Lower leg skin (tissue), 4 donors: ENCODE data around the gene CARD10. TPM values are rescaled to one million over a fixed set of nuclear protein-coding genes. Genes with fewer than 3 reads are reported as not detected.

Experiments used
- DNase-seq, 2 donors: peaks; one replicate each; pipeline ENCODE4 v3.0.0-alpha.2; 2019; ENCODE audit warnings: low spot score in 2 of 2
- H3K4me3 ChIP-seq: fragments of 200-600 bp; sonication (generic); 2 replicates; pipeline ENCODE4 v1.5.1; 2017; ENCODE audit warnings: mild to moderate bottlenecking, low read depth; ENCODE audit not compliant: poor library complexity, severe bottlenecking
- POLR2A ChIP-seq, 2 donors: fragments of 450-650 bp; IDR thresholded peaks; one replicate each; pipeline ENCODE4 v1.6.1; 2016 to 2017; ENCODE audit warnings: antibody characterized with exemption in 2 of 2, mild to moderate bottlenecking in 1 of 2, moderate library complexity in 1 of 2
- WGBS, 2 donors: methylation state at CpG; one replicate each; pipeline ENCODE4 v1.1.5; 2018; 5-methylcytosine and 5-hydroxymethylcytosine counted together
- intact Hi-C: fragments of 100-400 bp; cut with DNase I; formaldehyde crosslinking; loops from one replicate; pipeline ENCODE4 v1.15.0; 2023; ENCODE audit warnings: low total_unique reads
- total RNA-seq, 4 donors: library from RNA; depleted of rRNA; stranded (reverse); fragments of >200 nt; gene quantifications; one replicate each; pipeline ENCODE4 v1.1.0, GENCODE V29; 2016
- TF ChIP-seq, protein P1 (sequence below), 3 donors: fragments of 450-650 bp; IDR thresholded peaks; one replicate each; pipeline ENCODE4 v1.5.1; 2016; ENCODE audit warnings: antibody characterized with exemption in 3 of 3, mild to moderate bottlenecking in 3 of 3, moderate library complexity in 2 of 3

The CARD10 gene
- total RNA-seq, 4 donors from 2014 or later = 13.2 to 22.5 (median 18.6) TPM

DNA sequence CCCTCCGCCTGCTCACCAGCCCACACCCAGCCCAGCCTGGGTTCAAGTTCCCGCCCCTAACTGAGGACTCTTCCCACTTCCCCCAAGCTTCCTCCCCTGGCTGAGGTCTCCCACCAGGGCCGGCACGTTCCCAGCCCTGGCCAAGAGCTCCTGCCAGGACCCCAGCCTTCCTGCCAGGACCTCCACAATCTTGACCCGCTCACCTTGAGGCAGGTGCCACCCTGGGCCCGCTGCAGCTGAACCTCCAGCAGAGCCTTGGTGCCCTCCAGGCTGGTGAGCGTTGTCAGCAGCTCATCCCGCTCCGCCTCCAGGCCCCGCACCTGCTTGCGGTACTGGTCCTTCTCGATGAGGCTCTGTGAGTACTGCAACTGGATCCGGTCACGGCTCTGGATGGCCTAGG, 13.2 kb downstream of the CARD10 start:
- TF ChIP-seq POLR2A (IDR thresholded peaks at IDR 0.05) = no peak
- TF ChIP-seq, protein P1, sequence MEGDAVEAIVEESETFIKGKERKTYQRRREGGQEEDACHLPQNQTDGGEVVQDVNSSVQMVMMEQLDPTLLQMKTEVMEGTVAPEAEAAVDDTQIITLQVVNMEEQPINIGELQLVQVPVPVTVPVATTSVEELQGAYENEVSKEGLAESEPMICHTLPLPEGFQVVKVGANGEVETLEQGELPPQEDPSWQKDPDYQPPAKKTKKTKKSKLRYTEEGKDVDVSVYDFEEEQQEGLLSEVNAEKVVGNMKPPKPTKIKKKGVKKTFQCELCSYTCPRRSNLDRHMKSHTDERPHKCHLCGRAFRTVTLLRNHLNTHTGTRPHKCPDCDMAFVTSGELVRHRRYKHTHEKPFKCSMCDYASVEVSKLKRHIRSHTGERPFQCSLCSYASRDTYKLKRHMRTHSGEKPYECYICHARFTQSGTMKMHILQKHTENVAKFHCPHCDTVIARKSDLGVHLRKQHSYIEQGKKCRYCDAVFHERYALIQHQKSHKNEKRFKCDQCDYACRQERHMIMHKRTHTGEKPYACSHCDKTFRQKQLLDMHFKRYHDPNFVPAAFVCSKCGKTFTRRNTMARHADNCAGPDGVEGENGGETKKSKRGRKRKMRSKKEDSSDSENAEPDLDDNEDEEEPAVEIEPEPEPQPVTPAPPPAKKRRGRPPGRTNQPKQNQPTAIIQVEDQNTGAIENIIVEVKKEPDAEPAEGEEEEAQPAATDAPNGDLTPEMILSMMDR (IDR thresholded peaks at IDR 0.05) = no peak
- DNase-seq = no peak
- H3K4me3 ChIP-seq = no peak overlapping the region
- intact Hi-C loops = no loop called here
- WGBS, 2 donors = 80 to 89% methylated on average over 14 of the region's 14 CpGs

DNA sequence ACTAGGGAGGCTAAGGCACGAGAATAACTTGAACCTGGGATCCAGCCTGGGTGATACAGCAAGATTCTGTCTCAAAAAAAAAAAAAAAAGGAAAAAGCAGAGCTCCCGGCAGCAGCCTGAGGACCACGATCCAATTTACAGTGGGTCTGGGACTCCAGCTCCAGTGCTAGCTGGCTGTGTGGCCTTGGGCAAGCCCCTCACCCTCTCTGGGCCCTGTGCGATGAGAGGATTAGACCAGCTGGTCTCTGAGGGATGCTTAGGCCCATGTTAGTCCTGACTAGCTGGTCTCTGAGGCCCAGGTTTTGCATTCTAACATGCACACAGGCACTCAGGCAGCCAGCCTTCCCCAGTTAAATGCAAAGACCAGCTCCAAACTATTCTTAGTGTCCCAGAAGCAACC, 13.7 kb downstream of the CARD10 start:
- intact Hi-C loops = no loop called here

DNA sequence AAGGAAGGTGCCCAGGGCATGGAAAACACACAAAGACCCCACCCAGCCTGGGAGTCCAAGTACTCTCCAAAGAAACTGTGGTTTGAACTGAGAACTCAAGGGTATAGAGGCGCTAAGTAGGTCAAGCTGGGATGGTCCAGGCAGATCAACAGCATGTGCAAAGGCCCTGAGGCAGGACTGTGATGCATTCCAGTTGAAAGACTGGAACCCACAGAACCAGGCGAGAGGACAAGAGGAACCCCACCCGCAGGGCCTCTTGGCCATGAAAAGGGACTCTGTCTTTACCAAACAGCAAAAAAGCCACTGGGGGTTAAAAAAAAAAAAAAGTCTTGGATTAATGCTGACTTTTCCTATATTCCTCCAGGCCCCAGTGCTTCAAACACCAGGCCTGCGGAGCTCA, 14.3 kb downstream of the CARD10 start:
- intact Hi-C loops = no loop called here
- no peak for DNase-seq
- 88 to 90% methylated on average over 4 of the region's 4 CpGs for WGBS, 2 donors
- no peak overlapping the region for H3K4me3 ChIP-seq
- TF ChIP-seq, protein P1 (IDR thresholded peaks at IDR 0.05) = no peak
- no peak for TF ChIP-seq POLR2A (IDR thresholded peaks at IDR 0.05)

More for the DNA sequence above, 13.7 kb downstream of the CARD10 start:
- no peak for TF ChIP-seq POLR2A (IDR thresholded peaks at IDR 0.05)
- TF ChIP-seq, protein P1 (IDR thresholded peaks at IDR 0.05) = no peak
- H3K4me3 ChIP-seq = no peak overlapping the region
- DNase-seq = no peak
- 88 to 92% methylated on average over 4 of the region's 4 CpGs for WGBS, 2 donors

DNA sequence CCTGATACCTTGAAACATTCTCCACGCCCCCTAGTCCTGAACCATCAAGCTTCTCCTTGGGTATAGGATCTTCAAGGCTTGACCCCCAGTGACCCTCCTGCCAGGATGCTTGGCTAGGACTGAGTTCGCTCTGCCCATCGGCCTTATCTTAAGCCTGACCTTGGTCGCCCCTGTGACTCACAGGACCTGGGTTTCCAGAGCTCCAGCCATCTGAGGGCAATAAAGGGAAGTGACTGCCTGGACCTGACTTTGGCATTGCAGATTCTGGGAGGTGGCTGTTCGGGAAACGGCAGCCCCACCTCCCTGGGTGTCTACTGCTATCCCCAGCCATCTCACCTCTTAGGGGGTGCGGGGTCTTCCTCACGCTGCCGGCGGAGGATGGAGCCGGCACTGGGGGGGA, 15.4 kb downstream of the CARD10 start:
- no peak for DNase-seq
- H3K4me3 ChIP-seq = no peak overlapping the region
- intact Hi-C loops = no loop called here
- 58 to 68% methylated on average over 10 to 11 of the region's 11 CpGs for WGBS, 2 donors
- TF ChIP-seq, protein P1 (IDR thresholded peaks at IDR 0.05) = no peak
- no peak for TF ChIP-seq POLR2A (IDR thresholded peaks at IDR 0.05)

DNA sequence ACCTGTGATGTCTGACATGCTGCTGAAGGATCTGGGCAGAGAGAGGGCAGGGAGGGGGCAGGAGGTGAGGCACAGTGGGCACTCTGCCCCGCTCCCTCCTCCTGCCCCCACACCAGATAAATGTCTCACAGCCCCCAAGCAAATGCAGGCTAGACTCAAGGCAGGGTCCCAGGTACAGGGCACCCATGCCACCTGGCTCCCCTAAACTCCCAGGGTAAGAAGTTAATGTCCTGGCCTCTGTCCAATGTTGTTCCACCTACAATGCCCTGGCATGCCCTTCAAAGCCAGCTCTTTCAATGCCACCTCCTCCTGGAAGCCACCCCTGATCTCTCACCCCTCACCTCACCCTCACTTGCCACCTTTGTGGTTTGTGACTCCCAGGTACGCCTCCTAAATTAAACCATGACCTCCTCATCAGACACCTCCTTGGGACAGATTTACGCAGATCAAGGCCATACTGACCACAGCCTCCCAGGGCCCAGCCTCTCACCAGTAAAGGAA, 16.0 kb downstream of the CARD10 start:
- TF ChIP-seq, protein P1 (IDR thresholded peaks at IDR 0.05) = no peak
- no peak for TF ChIP-seq POLR2A (IDR thresholded peaks at IDR 0.05)
- no peak for DNase-seq
- WGBS, 2 donors = 95 to 97% methylated on average over 3 of the region's 3 CpGs
- no peak overlapping the region for H3K4me3 ChIP-seq
- intact Hi-C loops = no loop called here
